Erythroblast (primary cell): ENCODE measurements around the gene MTREX.
A peak's percentile ranks its signal among the peaks of the same experiment; 100 is the strongest.

Experiments used
- GATA1 ChIP-seq: IDR thresholded peaks from 2 replicates; pipeline ENCODE4 v1.6.1; 2011; ENCODE audit warnings: low read depth, mild to moderate bottlenecking, control low read depth, low read length, moderate library complexity
- POLR2A ChIP-seq: IDR thresholded peaks from 2 replicates; pipeline ENCODE4 v1.6.1; 2011; ENCODE audit warnings: mild to moderate bottlenecking, low read length

DNA sequence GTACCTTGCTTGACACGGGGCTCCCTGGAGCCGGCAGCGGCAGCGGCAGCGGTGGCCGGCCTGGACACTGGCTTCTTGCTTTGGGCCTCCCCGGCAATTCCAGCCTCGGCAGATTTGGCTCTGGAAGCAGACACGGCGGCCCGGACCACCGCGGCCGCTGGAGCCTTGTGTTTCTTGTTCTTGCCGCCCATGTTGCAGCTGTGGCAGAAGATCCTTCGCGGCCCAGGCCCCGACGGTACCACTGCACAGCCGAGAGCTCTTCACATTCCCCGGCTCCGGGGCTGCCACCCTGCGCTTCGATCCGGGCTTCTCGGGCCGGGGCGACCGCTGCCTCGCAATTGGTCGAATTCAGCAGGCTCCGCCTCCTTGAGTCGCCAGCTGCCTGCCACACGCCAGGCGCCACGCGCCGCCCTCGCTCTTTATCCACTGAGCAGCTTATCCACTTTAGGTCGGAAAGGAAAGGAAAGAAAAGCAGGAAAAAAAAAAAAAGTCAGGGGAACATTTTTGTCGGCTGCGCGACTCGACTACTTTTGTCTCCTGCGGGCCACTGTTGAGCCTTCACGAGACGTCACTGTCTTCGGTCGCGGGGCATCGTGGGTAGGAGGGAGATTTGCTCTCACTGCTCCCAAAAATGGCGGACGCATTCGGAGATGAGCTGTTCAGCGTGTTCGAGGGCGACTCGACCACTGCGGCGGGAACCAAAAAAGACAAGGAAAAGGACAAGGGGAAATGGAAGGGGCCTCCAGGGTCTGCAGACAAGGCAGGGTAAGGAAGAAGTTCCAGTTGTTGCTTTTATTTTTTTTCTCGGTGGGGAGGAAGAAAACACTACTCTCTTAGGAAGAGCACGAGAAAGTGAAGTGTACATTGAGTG lies at the start of gene MTREX, which contains the start of gene DHX29:
- TF ChIP-seq POLR2A (peak; percentile 90), GATA1 (no peak)
